ENCODE data around the gene NSD1.

GRCh38 chr5:177133096-177133852 is at the start of gene NSD1:
- TF ChIP-seq CTCF (IDR thresholded peaks at IDR 0.05) (no peak), POLR2AphosphoS5 (IDR thresholded peaks at IDR 0.05) (peak; percentile 7), POLR2A (IDR thresholded peaks at IDR 0.05) (peak; percentile 47 to 48), EP300 (IDR thresholded peaks at IDR 0.05) (no peak)

All from gastroesophageal sphincter (tissue), 3 donors.